GM23248 (cell line): ENCODE data around the gene ERC2.

Experiments used
- EZH2 ChIP-seq: fragments of 200-600 bp; sonication (generic); IDR thresholded peaks from 2 replicates; pipeline ENCODE4 v1.6.1; 2018; ENCODE audit warnings: antibody characterized with exemption, mild to moderate bottlenecking; ENCODE audit not compliant: insufficient read depth, poor library complexity, severe bottlenecking
- EZH2phosphoT487 ChIP-seq: fragments of 200-600 bp; sonication (generic); IDR thresholded peaks from 2 replicates; pipeline ENCODE4 v1.6.1; 2018; ENCODE audit warnings: antibody characterized with exemption, moderate library complexity, mild to moderate bottlenecking, low read depth; ENCODE audit not compliant: insufficient read depth

DNA sequence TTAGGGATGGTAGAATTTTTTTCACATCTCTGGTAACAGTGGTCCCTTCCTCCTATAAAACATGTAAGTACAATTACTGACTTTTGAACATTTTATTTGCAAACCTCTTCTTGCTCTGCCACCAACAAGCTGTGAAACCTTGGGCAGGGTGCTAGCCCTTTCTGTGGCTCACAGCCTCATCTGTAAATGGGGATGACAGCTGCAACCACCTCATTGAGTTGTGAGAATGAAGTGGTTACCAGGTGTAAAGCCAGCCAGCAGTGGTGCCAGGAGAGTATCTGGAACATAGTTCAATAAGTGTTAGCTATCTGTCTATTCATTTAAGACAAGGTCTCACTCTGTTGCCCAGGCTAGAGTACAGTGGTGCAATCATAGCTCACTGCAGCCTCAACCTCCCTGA lies 278.1 kb downstream of the ERC2 start:
- TF ChIP-seq EZH2 (no peak), EZH2phosphoT487 (no peak)
